ENCODE data around the gene SLC4A1AP. TPM values are rescaled to one million over a fixed set of nuclear protein-coding genes. Genes with fewer than 3 reads are reported as not detected.

Gene SLC4A1AP
- total RNA-seq, 2 experiments from 2014 or later: 19.1 to 19.3 TPM

GRCh38 chr2:27704342-27704876, 40.7 kb downstream of the SLC4A1AP start:
- no peak for ATAC-seq
- DNase-seq: no peak
- H3K36me3 Mint-ChIP-seq (ENCODE audit: low read depth): no peaks in the 10 kb centered on the region
- no peak for TF ChIP-seq CTCF (IDR thresholded peaks at IDR 0.05)
- intact Hi-C loops (cut with micrococcal nuclease): loop anchor here (5.0 kb wide), 1 partner anchor 748 kb away; no protein-coding TSS in a partner anchor
- peaks cover 9% of the 10 kb centered on the region for H3K4me1 Mint-ChIP-seq (ENCODE audit: low read depth)
- H3K9me3 Mint-ChIP-seq: no peaks in the 10 kb centered on the region
- ChIA-PET CTCF (interaction anchor here (0.8 to 6.5 kb wide), 29 partner anchors 10 to 773 kb away, joined by 3 to 64 read pairs (median 5); partner anchors contain the start of gene RBKS), POLR2A (interaction anchor here (1.2 to 1.5 kb wide), 3 partner anchors 13 to 622 kb away, joined by 3 read pairs; no protein-coding TSS in a partner anchor)
- no peak overlapping the region for H3K27ac Mint-ChIP-seq
- no peaks in the 10 kb centered on the region for H3K27me3 Mint-ChIP-seq
- no peak overlapping the region for H3K4me3 Mint-ChIP-seq

- intact Hi-C loops (cut with micrococcal nuclease): no loop called here
- CTCF ChIA-PET: interaction anchor here (0.7 to 6.5 kb wide), 6 partner anchors 8 to 272 kb away, joined by 3 to 64 read pairs (median 17); no protein-coding TSS in a partner anchor
- Mint-ChIP-seq H3K27ac (no peak overlapping the region), H3K4me1 (ENCODE audit: low read depth) (peaks cover 10% of the 10 kb centered on the region), H3K27me3 (no peaks in the 10 kb centered on the region), H3K36me3 (ENCODE audit: low read depth) (no peaks in the 10 kb centered on the region), H3K9me3 (no peaks in the 10 kb centered on the region), H3K4me3 (no peak overlapping the region)
- peak; percentile 72 for ATAC-seq
- TF ChIP-seq CTCF (IDR thresholded peaks at IDR 0.05): no peak
- DNase-seq: no peak
- POLR2A ChIA-PET: interaction anchor here (0.6 to 1.2 kb wide), 2 partner anchors 11 to 22 kb away, joined by 3 to 5 read pairs; no protein-coding TSS in a partner anchor
These were observed 42.3 kb downstream of the SLC4A1AP start for GRCh38 chr2:27705851-27706622.

GRCh38 chr2:27707462-27708256, 44.0 kb downstream of the SLC4A1AP start:
- no peak for ATAC-seq
- POLR2A ChIA-PET: interaction anchor here (1.2 kb wide), 1 partner anchor 10 kb away, joined by 5 read pairs; no protein-coding TSS in a partner anchor

GRCh38 chr2:27708257-27708654, 44.6 kb downstream of the SLC4A1AP start:
- Mint-ChIP-seq H3K36me3 (ENCODE audit: low read depth) (no peaks in the 10 kb centered on the region), H3K27me3 (peaks cover 2% of the 10 kb centered on the region), H3K4me1 (ENCODE audit: low read depth) (peaks cover 25% of the 10 kb centered on the region), H3K9me3 (no peaks in the 10 kb centered on the region), H3K27ac (no peak overlapping the region), H3K4me3 (no peak overlapping the region)
- CTCF ChIA-PET: interaction anchor here (1.2 to 6.5 kb wide), 2 partner anchors 20 to 25 kb away, joined by 4 to 64 read pairs; no protein-coding TSS in a partner anchor
- POLR2A ChIA-PET: no interaction called here
- intact Hi-C loops (cut with micrococcal nuclease): no loop called here
- ATAC-seq (no peak), DNase-seq (no peak)
- TF ChIP-seq CTCF (IDR thresholded peaks at IDR 0.05): no peak

More at GRCh38 chr2:27707462-27708256, 44.0 kb downstream of the SLC4A1AP start:
- no peak for TF ChIP-seq CTCF (IDR thresholded peaks at IDR 0.05)
- H3K36me3 Mint-ChIP-seq (ENCODE audit: low read depth): no peaks in the 10 kb centered on the region
- CTCF ChIA-PET: interaction anchor here (1.2 to 6.5 kb wide), 3 partner anchors 17 to 24 kb away, joined by 4 to 64 read pairs (median 40); no protein-coding TSS in a partner anchor
- H3K9me3 Mint-ChIP-seq: no peaks in the 10 kb centered on the region
- peaks cover 25% of the 10 kb centered on the region for H3K4me1 Mint-ChIP-seq (ENCODE audit: low read depth)
- no peak overlapping the region for H3K4me3 Mint-ChIP-seq
- no peak overlapping the region for H3K27ac Mint-ChIP-seq
- no peaks in the 10 kb centered on the region for H3K27me3 Mint-ChIP-seq
- intact Hi-C loops (cut with micrococcal nuclease): no loop called here
- no peak for DNase-seq

All from activated CD8-positive, alpha-beta T cell treated with anti-CD3 and anti-CD28 coated beads for 36 hours (primary cell).